HL-60 (cell line): Measurements from ENCODE around the gene RSPO1.
A peak's percentile ranks its signal among the peaks of the same experiment; 100 is the strongest.

ENCODE experiments used
- GABPA ChIP-seq: IDR thresholded peaks from 2 replicates; pipeline ENCODE4 v1.6.1; 2012; ENCODE audit warnings: low read depth
- POLR2AphosphoS5 ChIP-seq: IDR thresholded peaks from 2 replicates; pipeline ENCODE4 v1.6.1; 2012; ENCODE audit warnings: low read depth
- SPI1 ChIP-seq: IDR thresholded peaks from 2 replicates; pipeline ENCODE4 v1.6.1; 2012; ENCODE audit warnings: low read depth, mild to moderate bottlenecking, borderline replicate concordance
- TF ChIP-seq, protein P1 (sequence below): IDR thresholded peaks from one replicate; pipeline ENCODE4 v1.5.1; 2011; ENCODE audit warnings: low read length, control low read depth, inconsistent platforms; ENCODE audit not compliant: insufficient read depth
- TF ChIP-seq, protein P2 (sequence below): IDR thresholded peaks from 2 replicates; pipeline ENCODE4 v1.6.1; 2012; ENCODE audit warnings: low read depth; ENCODE audit not compliant: insufficient replicate concordance

DNA sequence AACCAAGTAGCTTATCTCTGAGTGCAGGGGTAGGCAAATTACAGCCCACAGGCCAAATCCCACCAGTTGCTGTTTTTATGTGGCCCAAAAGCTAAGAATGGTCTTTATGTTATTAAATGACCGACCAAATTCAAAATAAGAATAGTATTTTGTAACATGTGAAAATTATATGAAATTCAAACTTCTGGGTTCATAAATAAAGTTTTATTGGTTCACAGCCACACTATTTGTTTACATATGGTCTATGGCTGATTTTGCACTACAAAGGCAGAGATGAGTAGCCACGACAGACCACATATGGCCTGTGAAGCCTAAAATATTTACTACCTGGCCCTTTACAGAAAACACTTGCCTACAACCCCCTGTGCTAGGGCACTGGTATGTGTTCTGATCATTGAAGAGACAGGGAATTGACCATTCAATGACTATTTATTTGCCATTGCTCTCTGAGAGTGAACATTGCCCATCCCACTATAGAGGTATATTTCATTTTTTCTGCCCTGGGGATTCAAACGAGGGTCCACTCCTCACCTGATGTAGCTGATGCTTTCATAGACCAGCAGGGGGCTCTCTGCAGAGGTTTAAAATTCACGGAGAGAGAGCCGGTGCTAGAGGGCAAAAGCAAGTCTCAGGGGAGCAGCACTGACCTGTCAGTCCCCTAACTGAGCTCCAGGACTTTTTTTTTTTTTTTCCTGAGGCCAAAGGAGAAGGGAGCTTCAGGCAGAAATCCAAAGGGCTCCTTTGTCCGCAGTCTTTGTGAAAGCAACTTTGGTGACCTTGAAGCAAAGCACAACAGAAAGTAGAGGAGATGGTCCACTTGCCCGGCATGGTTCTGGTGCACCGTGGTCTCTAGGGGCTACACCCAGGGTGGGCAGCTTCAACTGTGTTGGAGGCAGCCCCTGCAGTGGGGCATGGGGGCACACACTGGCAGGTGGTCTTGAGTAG, 31.7 kb downstream of the RSPO1 start:
- TF ChIP-seq, protein P1, sequence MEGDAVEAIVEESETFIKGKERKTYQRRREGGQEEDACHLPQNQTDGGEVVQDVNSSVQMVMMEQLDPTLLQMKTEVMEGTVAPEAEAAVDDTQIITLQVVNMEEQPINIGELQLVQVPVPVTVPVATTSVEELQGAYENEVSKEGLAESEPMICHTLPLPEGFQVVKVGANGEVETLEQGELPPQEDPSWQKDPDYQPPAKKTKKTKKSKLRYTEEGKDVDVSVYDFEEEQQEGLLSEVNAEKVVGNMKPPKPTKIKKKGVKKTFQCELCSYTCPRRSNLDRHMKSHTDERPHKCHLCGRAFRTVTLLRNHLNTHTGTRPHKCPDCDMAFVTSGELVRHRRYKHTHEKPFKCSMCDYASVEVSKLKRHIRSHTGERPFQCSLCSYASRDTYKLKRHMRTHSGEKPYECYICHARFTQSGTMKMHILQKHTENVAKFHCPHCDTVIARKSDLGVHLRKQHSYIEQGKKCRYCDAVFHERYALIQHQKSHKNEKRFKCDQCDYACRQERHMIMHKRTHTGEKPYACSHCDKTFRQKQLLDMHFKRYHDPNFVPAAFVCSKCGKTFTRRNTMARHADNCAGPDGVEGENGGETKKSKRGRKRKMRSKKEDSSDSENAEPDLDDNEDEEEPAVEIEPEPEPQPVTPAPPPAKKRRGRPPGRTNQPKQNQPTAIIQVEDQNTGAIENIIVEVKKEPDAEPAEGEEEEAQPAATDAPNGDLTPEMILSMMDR: peak; percentile 48
- TF ChIP-seq POLR2AphosphoS5: no peak
- TF ChIP-seq GABPA: no peak
- TF ChIP-seq, protein P2, sequence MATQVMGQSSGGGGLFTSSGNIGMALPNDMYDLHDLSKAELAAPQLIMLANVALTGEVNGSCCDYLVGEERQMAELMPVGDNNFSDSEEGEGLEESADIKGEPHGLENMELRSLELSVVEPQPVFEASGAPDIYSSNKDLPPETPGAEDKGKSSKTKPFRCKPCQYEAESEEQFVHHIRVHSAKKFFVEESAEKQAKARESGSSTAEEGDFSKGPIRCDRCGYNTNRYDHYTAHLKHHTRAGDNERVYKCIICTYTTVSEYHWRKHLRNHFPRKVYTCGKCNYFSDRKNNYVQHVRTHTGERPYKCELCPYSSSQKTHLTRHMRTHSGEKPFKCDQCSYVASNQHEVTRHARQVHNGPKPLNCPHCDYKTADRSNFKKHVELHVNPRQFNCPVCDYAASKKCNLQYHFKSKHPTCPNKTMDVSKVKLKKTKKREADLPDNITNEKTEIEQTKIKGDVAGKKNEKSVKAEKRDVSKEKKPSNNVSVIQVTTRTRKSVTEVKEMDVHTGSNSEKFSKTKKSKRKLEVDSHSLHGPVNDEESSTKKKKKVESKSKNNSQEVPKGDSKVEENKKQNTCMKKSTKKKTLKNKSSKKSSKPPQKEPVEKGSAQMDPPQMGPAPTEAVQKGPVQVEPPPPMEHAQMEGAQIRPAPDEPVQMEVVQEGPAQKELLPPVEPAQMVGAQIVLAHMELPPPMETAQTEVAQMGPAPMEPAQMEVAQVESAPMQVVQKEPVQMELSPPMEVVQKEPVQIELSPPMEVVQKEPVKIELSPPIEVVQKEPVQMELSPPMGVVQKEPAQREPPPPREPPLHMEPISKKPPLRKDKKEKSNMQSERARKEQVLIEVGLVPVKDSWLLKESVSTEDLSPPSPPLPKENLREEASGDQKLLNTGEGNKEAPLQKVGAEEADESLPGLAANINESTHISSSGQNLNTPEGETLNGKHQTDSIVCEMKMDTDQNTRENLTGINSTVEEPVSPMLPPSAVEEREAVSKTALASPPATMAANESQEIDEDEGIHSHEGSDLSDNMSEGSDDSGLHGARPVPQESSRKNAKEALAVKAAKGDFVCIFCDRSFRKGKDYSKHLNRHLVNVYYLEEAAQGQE: no peak
- no peak for TF ChIP-seq SPI1
